H9 (cell line): ENCODE results near the gene UVRAG. TPM values are rescaled to one million over a fixed set of nuclear protein-coding genes. Genes with fewer than 3 reads are reported as not detected.
A peak's percentile ranks its signal among the peaks of the same experiment; 100 is the strongest.

ENCODE experiments used
- DNase-seq: peaks from one replicate; pipeline ENCODE4 v3.0.0-alpha.2; 2017
- H2AFZ ChIP-seq: one replicate; pipeline ENCODE4 v1.6.1; 2013; ENCODE audit warnings: mild to moderate bottlenecking, low read length, control low read depth, moderate library complexity
- H2AK5ac ChIP-seq: 2 replicates; pipeline ENCODE4 v1.6.1; 2013; ENCODE audit warnings: low read length, control low read depth, mixed read lengths; ENCODE audit not compliant: insufficient read length
- H2BK120ac ChIP-seq: one replicate; pipeline ENCODE4 v1.6.1; 2013; ENCODE audit warnings: low read depth, mild to moderate bottlenecking, low read length, control low read depth, inconsistent platforms; ENCODE audit not compliant: poor library complexity, severe bottlenecking
- H2BK12ac ChIP-seq: 2 replicates; pipeline ENCODE4 v1.6.1; 2013; ENCODE audit warnings: low read length, control low read depth, mixed read lengths, low read depth; ENCODE audit not compliant: insufficient read length
- H2BK15ac ChIP-seq: 2 replicates; pipeline ENCODE4 v1.6.1; 2013; ENCODE audit warnings: low read depth, low read length, control low read depth
- H2BK20ac ChIP-seq: one replicate; pipeline ENCODE4 v1.6.1; 2013; ENCODE audit warnings: low read depth, mild to moderate bottlenecking, low read length, control low read depth, inconsistent platforms; ENCODE audit not compliant: poor library complexity, severe bottlenecking
- H2BK5ac ChIP-seq: 2 replicates; pipeline ENCODE4 v1.6.1; 2013; ENCODE audit warnings: low read length, control low read depth, mixed read lengths; ENCODE audit not compliant: insufficient read length
- H3K14ac ChIP-seq: 2 replicates; pipeline ENCODE4 v1.6.1; 2013; ENCODE audit warnings: low read length, control low read depth; ENCODE audit not compliant: insufficient read depth
- H3K18ac ChIP-seq: 2 replicates; pipeline ENCODE4 v1.6.1; 2013; ENCODE audit warnings: low read depth, mild to moderate bottlenecking, mixed read lengths, low read length, control low read depth; ENCODE audit not compliant: insufficient read length
- H3K23ac ChIP-seq: 2 replicates; pipeline ENCODE4 v1.6.1; 2013; ENCODE audit warnings: low read length, control low read depth, mixed read lengths, low read depth; ENCODE audit not compliant: insufficient read length
- H3K23me2 ChIP-seq: 2 replicates; pipeline ENCODE4 v1.6.1; 2013; ENCODE audit warnings: low read depth, mild to moderate bottlenecking, mixed read lengths, low read length, control low read depth; ENCODE audit not compliant: insufficient read length, poor library complexity, severe bottlenecking
- H3K27ac ChIP-seq: 2 replicates; pipeline ENCODE4 v1.5.1; 2013; ENCODE audit warnings: low read length, control low read depth, mixed read lengths, low read depth; ENCODE audit not compliant: insufficient read length
- H3K27me3 ChIP-seq: 2 replicates; pipeline ENCODE4 v1.6.1; 2013; ENCODE audit warnings: low read length, control low read depth, inconsistent platforms; ENCODE audit not compliant: insufficient read depth
- H3K4ac ChIP-seq: 2 replicates; pipeline ENCODE4 v1.6.1; 2013; ENCODE audit warnings: low read depth, mild to moderate bottlenecking, control low read depth, inconsistent platforms, low read length, moderate library complexity
- H3K4me1 ChIP-seq: 2 replicates; pipeline ENCODE4 v1.6.1; 2013; ENCODE audit warnings: low read length, control low read depth, inconsistent platforms; ENCODE audit not compliant: insufficient read depth
- H3K4me2 ChIP-seq: 2 replicates; pipeline ENCODE4 v1.6.1; 2013; ENCODE audit warnings: low read length, control low read depth, mixed read lengths; ENCODE audit not compliant: insufficient read length, insufficient read depth
- H3K56ac ChIP-seq: 2 replicates; pipeline ENCODE4 v1.6.1; 2013; ENCODE audit warnings: low read depth, mild to moderate bottlenecking, mixed read lengths, low read length, control low read depth; ENCODE audit not compliant: insufficient read length
- H3K79me1 ChIP-seq: 2 replicates; pipeline ENCODE4 v1.6.1; 2013; ENCODE audit warnings: low read depth, mild to moderate bottlenecking, moderate library complexity, low read length, control low read depth, inconsistent platforms; ENCODE audit not compliant: insufficient read depth, poor library complexity, severe bottlenecking
- H3K79me2 ChIP-seq: 2 replicates; pipeline ENCODE4 v1.6.1; 2013; ENCODE audit warnings: low read length, control low read depth, inconsistent platforms; ENCODE audit not compliant: insufficient read depth
- H3K9ac ChIP-seq: 2 replicates; pipeline ENCODE4 v1.6.1; 2013; ENCODE audit warnings: low read length, control low read depth, mixed read lengths; ENCODE audit not compliant: insufficient read length; ENCODE audit errors: extremely low read depth
- H3K9me3 ChIP-seq: one replicate; pipeline ENCODE4 v1.6.1; 2013; ENCODE audit warnings: low read depth, low read length, inconsistent platforms; ENCODE audit not compliant: control insufficient read depth
- H3T11ph ChIP-seq: one replicate; pipeline ENCODE4 v1.6.1; 2013; ENCODE audit warnings: mild to moderate bottlenecking, low read length, control low read depth, inconsistent platforms
- H4K20me1 ChIP-seq: one replicate; pipeline ENCODE4 v1.6.1; 2013; ENCODE audit not compliant: control insufficient read depth, insufficient read length, insufficient read depth
- H4K5ac ChIP-seq: 2 replicates; pipeline ENCODE4 v1.6.1; 2013; ENCODE audit warnings: low read depth, mild to moderate bottlenecking, mixed read lengths, low read length, control low read depth; ENCODE audit not compliant: insufficient read length
- H4K8ac ChIP-seq: replicated peaks from 2 replicates; pipeline ENCODE4 v1.6.1; 2013; ENCODE audit warnings: low read length, control low read depth, mixed read lengths, low read depth; ENCODE audit not compliant: insufficient read length
- H4K91ac ChIP-seq: 2 replicates; pipeline ENCODE4 v1.6.1; 2013; ENCODE audit warnings: low read depth, mild to moderate bottlenecking, moderate library complexity, mixed read lengths, low read length, control low read depth; ENCODE audit not compliant: insufficient read length
- H3K27ac Mint-ChIP-seq, 3 experiments: 2 replicates in 2 of 3; 3 replicates in 1 of 3; pipeline ENCODE4 v1.8.0; 2020 to 2021; ENCODE audit warnings: mixed read lengths in 3 of 3, mild to moderate bottlenecking in 1 of 3, moderate library complexity in 1 of 3
- H3K27me3 Mint-ChIP-seq: 2 replicates; pipeline ENCODE4 v1.8.0; 2021; ENCODE audit warnings: low read depth, mild to moderate bottlenecking, moderate library complexity, mixed read lengths
- H3K36me3 Mint-ChIP-seq, 3 experiments: 2 replicates in 2 of 3; 3 replicates in 1 of 3; pipeline ENCODE4 v1.8.0; 2020 to 2021; ENCODE audit warnings: low read depth in 3 of 3, mixed read lengths in 3 of 3; ENCODE audit not compliant: insufficient read depth in 1 of 3
- H3K4me1 Mint-ChIP-seq, 2 experiments: 2 replicates each; pipeline ENCODE4 v1.8.0; 2020; ENCODE audit warnings: mixed read lengths in 2 of 2
- H3K4me3 Mint-ChIP-seq, 2 experiments: 2 replicates in 1 of 2; 3 replicates in 1 of 2; pipeline ENCODE4 v1.8.0; 2020 to 2021; ENCODE audit warnings: mild to moderate bottlenecking in 2 of 2, mixed read lengths in 2 of 2, moderate library complexity in 1 of 2
- H3K9me3 Mint-ChIP-seq, 2 experiments: 2 replicates in 1 of 2; 3 replicates in 1 of 2; pipeline ENCODE4 v1.8.0; 2020; ENCODE audit warnings: mild to moderate bottlenecking in 2 of 2, mixed read lengths in 2 of 2, moderate library complexity in 1 of 2
- CTCF ChIP-seq: fragments of 200-600 bp; sonication (generic); conservative IDR thresholded peaks from 3 replicates; pipeline ENCODE4 v1.8.0; 2021; ENCODE audit warnings: antibody characterized with exemption, mild to moderate bottlenecking
- WGBS: extraction: QIAGEN DNeasy Blood & Tissue Kit; methylation state at CpG from one replicate; pipeline ENCODE4 v1.1.7; 2013; ENCODE audit warnings: missing lambda C conversion rate, low lambda C conversion rate, mixed read lengths; ENCODE audit not compliant: insufficient read length; ENCODE audit errors: extremely low coverage; 5-methylcytosine and 5-hydroxymethylcytosine counted together
- total RNA-seq: library from RNA; stranded (reverse); gene quantifications from 2 replicates; pipeline ENCODE4 v1.2.1, GENCODE V29; 2021

The UVRAG gene
- total RNA-seq, 1 experiment from 2014 or later: 18.5 TPM

GRCh38 chr11:75802021-75802912 lies 12.7 kb upstream of the UVRAG start:
- Histone ChIP-seq H2BK15ac (no peak overlapping the region), H3K14ac (no peak overlapping the region), H3K9ac (no peak overlapping the region), H4K8ac (no peak overlapping the region), H3K27me3 (no peaks in the 10 kb centered on the region; the same call in 1 of the 2 replicates), H3T11ph (no peak overlapping the region), H3K9me3 (no peaks in the 10 kb centered on the region), H3K4me2 (no peak overlapping the region), H3K23me2 (no peaks in the 10 kb centered on the region), H2AK5ac (no peak overlapping the region), H3K27ac (no peak overlapping the region), H2AFZ (no peak overlapping the region), H3K56ac (no peak overlapping the region), H3K4me1 (no peaks in the 10 kb centered on the region), H2BK120ac (no peak overlapping the region), H2BK12ac (no peak overlapping the region), H3K79me1 (no peaks in the 10 kb centered on the region), H3K79me2 (no peaks in the 10 kb centered on the region), H3K4ac (no peak overlapping the region), H3K18ac (no peak overlapping the region), H2BK5ac (no peak overlapping the region), H4K5ac (no peak overlapping the region), H2BK20ac (no peak overlapping the region), H3K23ac (no peak overlapping the region), H4K20me1 (no peaks in the 10 kb centered on the region), H4K91ac (no peak overlapping the region)
- WGBS: no CpG with 5 or more reads among the region's 12 CpGs
- Mint-ChIP-seq H3K4me1 (peaks cover 4 to 5% of the 10 kb centered on the region in 2 experiments; a peak in 1 of 4 replicates), H3K36me3 (no peaks in the 10 kb centered on the region), H3K4me3 (no peak overlapping the region), H3K27ac (peak overlapping the region in 1 of 3 experiments; percentile 83; a peak in 2 of 7 replicates), H3K27me3 (no peaks in the 10 kb centered on the region), H3K9me3 (no peaks in the 10 kb centered on the region; a peak in 1 of 5 replicates)
- DNase-seq: peak; percentile 19
- no peak for TF ChIP-seq CTCF
